CD14-positive monocyte (primary cell): ENCODE data around the gene PBX4. TPM values are rescaled to one million over a fixed set of nuclear protein-coding genes. Genes with fewer than 3 reads are reported as not detected.

Source experiments
- DNase-seq, 3 donors: peaks; one replicate each; pipeline ENCODE4 v3.0.0-alpha.2; 2011 to 2022
- H2AFZ ChIP-seq: 2 replicates; pipeline ENCODE4 v1.6.0; 2012; ENCODE audit warnings: mild to moderate bottlenecking, low read depth, low read length, inconsistent platforms; ENCODE audit not compliant: insufficient read depth, poor library complexity, severe bottlenecking
- H3K27ac ChIP-seq, 2 donors: 1 replicate in 1 of 2; 2 replicates in 1 of 2; pipeline ENCODE4 v1.5.1; 2012 to 2013; ENCODE audit warnings: low read length in 2 of 2, control low read depth in 1 of 2, inconsistent platforms in 1 of 2, low read depth in 1 of 2, mild to moderate bottlenecking in 1 of 2
- H3K27me3 ChIP-seq, 2 donors: one replicate each; pipeline versions ENCODE4 v1.6.0 to v1.6.1; 2011 to 2013; ENCODE audit warnings: low read length in 2 of 2; ENCODE audit not compliant: control insufficient read depth in 2 of 2, insufficient read depth in 2 of 2
- H3K36me3 ChIP-seq, 2 donors: replicated peaks in 1 of 2; 1 replicate in 1 of 2; 2 replicates in 1 of 2; pipeline versions ENCODE4 v1.5.1 to v1.6.1; 2012 to 2013; ENCODE audit warnings: low read length in 2 of 2, control low read depth in 1 of 2, inconsistent platforms in 1 of 2, mild to moderate bottlenecking in 1 of 2; ENCODE audit not compliant: insufficient read depth in 2 of 2, control insufficient read depth in 1 of 2
- H3K4me1 ChIP-seq, 2 donors: 1 replicate in 1 of 2; 2 replicates in 1 of 2; pipeline versions ENCODE4 v1.5.1 to v1.6.1; 2012 to 2013; ENCODE audit warnings: low read length in 2 of 2, control low read depth in 1 of 2, inconsistent platforms in 1 of 2, mild to moderate bottlenecking in 1 of 2, moderate library complexity in 1 of 2; ENCODE audit not compliant: insufficient read depth in 2 of 2, control insufficient read depth in 1 of 2
- H3K4me2 ChIP-seq: replicated peaks from 2 replicates; pipeline ENCODE3; 2012; ENCODE audit warnings: low read length, moderate library complexity, mild to moderate bottlenecking; ENCODE audit not compliant: poor library complexity, severe bottlenecking; ENCODE audit errors: extremely low read depth
- H3K4me3 ChIP-seq, 3 experiments: fragments of 200-600 bp in 1 of 3; sonication (generic) in 1 of 3; replicated peaks in 1 of 3; 1 replicate in 2 of 3; 2 replicates in 1 of 3; pipeline ENCODE4 v1.5.1; 2011 to 2013; ENCODE audit warnings: low read length in 3 of 3, mild to moderate bottlenecking in 3 of 3, control low read depth in 2 of 3, low read depth in 2 of 3, inconsistent platforms in 1 of 3, moderate library complexity in 1 of 3
- H3K79me2 ChIP-seq: 2 replicates; pipeline ENCODE4 v1.6.0; 2012; ENCODE audit warnings: mild to moderate bottlenecking, control low read depth, inconsistent platforms, low read length, moderate library complexity; ENCODE audit not compliant: insufficient read depth
- H3K9ac ChIP-seq: 2 replicates; pipeline ENCODE4 v1.6.0; 2017; ENCODE audit warnings: low read length, mild to moderate bottlenecking; ENCODE audit not compliant: insufficient read depth, poor library complexity, severe bottlenecking
- H3K9me3 ChIP-seq, 2 donors: replicated peaks in 1 of 2; 1 replicate in 1 of 2; 2 replicates in 1 of 2; pipeline versions ENCODE4 v1.5.1 to v1.6.1; 2012 to 2013; ENCODE audit warnings: low read length in 2 of 2, control low read depth in 1 of 2; ENCODE audit not compliant: control insufficient read depth in 1 of 2, insufficient read depth in 1 of 2
- H4K20me1 ChIP-seq: 2 replicates; pipeline ENCODE4 v1.6.0; 2012; ENCODE audit warnings: mild to moderate bottlenecking, low read length, control low read depth, moderate library complexity; ENCODE audit not compliant: insufficient read depth
- H3K27ac Mint-ChIP-seq, 7 donors: one replicate each; pipeline ENCODE4 v1.8.0; 2020; ENCODE audit warnings: mild to moderate bottlenecking in 7 of 7, mixed read lengths in 7 of 7, moderate library complexity in 6 of 7, inconsistent platforms in 2 of 7
- H3K27me3 Mint-ChIP-seq, 3 donors: one replicate each; pipeline ENCODE4 v1.8.0; 2021 to 2022; ENCODE audit warnings: low read depth in 3 of 3, mild to moderate bottlenecking in 3 of 3, mixed read lengths in 3 of 3, moderate library complexity in 3 of 3, inconsistent platforms in 1 of 3
- H3K36me3 Mint-ChIP-seq, 2 donors: one replicate each; pipeline ENCODE4 v1.8.0; 2020; ENCODE audit warnings: mixed read lengths in 2 of 2, inconsistent platforms in 1 of 2, mild to moderate bottlenecking in 1 of 2
- H3K4me1 Mint-ChIP-seq: one replicate; pipeline ENCODE4 v1.8.0; 2020; ENCODE audit warnings: mild to moderate bottlenecking, mixed read lengths
- H3K4me3 Mint-ChIP-seq, 2 donors: one replicate each; pipeline ENCODE4 v1.8.0; 2020; ENCODE audit warnings: mild to moderate bottlenecking in 2 of 2, mixed read lengths in 2 of 2, moderate library complexity in 1 of 2
- H3K9me3 Mint-ChIP-seq, 7 donors: one replicate each; pipeline ENCODE4 v1.8.0; 2020 to 2022; ENCODE audit warnings: mixed read lengths in 7 of 7, mild to moderate bottlenecking in 6 of 7, moderate library complexity in 6 of 7, inconsistent platforms in 2 of 7
- WGBS: methylation state at CpG from one replicate; pipeline ENCODE4 v1.1.5; 2013; ENCODE audit warnings: missing lambda C conversion rate; ENCODE audit not compliant: insufficient coverage; 5-methylcytosine and 5-hydroxymethylcytosine counted together
- intact Hi-C, 2 donors: fragments of 100-400 bp; cut with micrococcal nuclease; formaldehyde crosslinking; loops; one replicate each; pipeline versions ENCODE4 v1.15.0 to v1.15.1; 2023
- polyA plus RNA-seq, 3 donors: library from polyadenylated mRNA; depleted of rRNA in 1 of 3; unstranded in 2 of 3; stranded (reverse) in 1 of 3; fragments of 300-500 nt in 2 of 3; fragments of >200 nt in 1 of 3; fragmentation: Illumina TruSeq in 2 of 3; gene quantifications; 1 replicate in 2 of 3; 2 replicates in 1 of 3; pipeline ENCODE4 v1.2.3, GENCODE V29; 2012 to 2021
- TF ChIP-seq, protein P1 (sequence below): fragments of 200-600 bp; IDR thresholded peaks from one replicate; pipeline ENCODE4 v1.8.0; 2022; ENCODE audit warnings: antibody characterized with exemption, mild to moderate bottlenecking

PBX4 gene
- polyA plus RNA-seq, 3 donors = 2.4 TPM; not detected in 2

DNA sequence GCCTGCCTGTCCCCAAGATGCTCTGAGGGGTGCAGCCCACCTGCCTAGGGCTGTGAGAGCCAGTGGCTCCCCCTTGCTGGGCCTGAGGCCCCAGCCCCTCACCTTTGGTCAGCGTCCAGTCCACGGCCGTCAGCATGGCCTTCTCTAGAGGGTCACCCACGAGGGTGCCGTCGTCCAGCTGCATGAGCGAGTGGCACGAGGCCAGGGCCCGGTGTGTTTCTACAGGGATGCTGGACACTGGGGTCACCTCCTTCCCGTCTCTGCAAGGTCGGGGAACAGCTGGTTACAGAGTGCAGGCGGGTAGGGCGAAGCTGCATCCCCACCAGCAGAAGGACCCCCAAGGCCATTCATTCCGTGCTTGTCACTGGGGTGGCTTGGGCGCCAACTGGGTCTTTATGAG lies 36.0 kb upstream of the PBX4 start:
- peak in 1 of 3 donors; percentile 3 for DNase-seq
- Mint-ChIP-seq H3K9me3 (no peaks in the 10 kb centered on the region), H3K4me1 (no peaks in the 10 kb centered on the region), H3K4me3 (no peak overlapping the region), H3K36me3 (peaks cover 87 to 98% of the 10 kb centered on the region in 2 donors), H3K27ac (no peak overlapping the region), H3K27me3 (peaks cover 0 to 7% (median 0%) of the 10 kb centered on the region in 3 donors)
- H3K9me3 ChIP-seq = no peaks in the 10 kb centered on the region
- H3K4me3 ChIP-seq = no peak overlapping the region
- intact Hi-C loops = no loop called here
- H3K9ac ChIP-seq = no peak overlapping the region
- peaks cover 98 to 99% of the 10 kb centered on the region in 2 donors for H3K36me3 ChIP-seq
- no peak overlapping the region for H2AFZ ChIP-seq
- 99% methylated on average over 15 of the region's 15 CpGs for WGBS
- peaks cover 15% of the 10 kb centered on the region for H4K20me1 ChIP-seq
- H3K27me3 ChIP-seq = no peaks in the 10 kb centered on the region
- no peak overlapping the region for H3K4me2 ChIP-seq
- H3K27ac ChIP-seq = no peak overlapping the region
- H3K4me1 ChIP-seq = no peaks in the 10 kb centered on the region
- peaks cover 12% of the 10 kb centered on the region for H3K79me2 ChIP-seq
- TF ChIP-seq, protein P1, sequence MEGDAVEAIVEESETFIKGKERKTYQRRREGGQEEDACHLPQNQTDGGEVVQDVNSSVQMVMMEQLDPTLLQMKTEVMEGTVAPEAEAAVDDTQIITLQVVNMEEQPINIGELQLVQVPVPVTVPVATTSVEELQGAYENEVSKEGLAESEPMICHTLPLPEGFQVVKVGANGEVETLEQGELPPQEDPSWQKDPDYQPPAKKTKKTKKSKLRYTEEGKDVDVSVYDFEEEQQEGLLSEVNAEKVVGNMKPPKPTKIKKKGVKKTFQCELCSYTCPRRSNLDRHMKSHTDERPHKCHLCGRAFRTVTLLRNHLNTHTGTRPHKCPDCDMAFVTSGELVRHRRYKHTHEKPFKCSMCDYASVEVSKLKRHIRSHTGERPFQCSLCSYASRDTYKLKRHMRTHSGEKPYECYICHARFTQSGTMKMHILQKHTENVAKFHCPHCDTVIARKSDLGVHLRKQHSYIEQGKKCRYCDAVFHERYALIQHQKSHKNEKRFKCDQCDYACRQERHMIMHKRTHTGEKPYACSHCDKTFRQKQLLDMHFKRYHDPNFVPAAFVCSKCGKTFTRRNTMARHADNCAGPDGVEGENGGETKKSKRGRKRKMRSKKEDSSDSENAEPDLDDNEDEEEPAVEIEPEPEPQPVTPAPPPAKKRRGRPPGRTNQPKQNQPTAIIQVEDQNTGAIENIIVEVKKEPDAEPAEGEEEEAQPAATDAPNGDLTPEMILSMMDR = no peak

DNA sequence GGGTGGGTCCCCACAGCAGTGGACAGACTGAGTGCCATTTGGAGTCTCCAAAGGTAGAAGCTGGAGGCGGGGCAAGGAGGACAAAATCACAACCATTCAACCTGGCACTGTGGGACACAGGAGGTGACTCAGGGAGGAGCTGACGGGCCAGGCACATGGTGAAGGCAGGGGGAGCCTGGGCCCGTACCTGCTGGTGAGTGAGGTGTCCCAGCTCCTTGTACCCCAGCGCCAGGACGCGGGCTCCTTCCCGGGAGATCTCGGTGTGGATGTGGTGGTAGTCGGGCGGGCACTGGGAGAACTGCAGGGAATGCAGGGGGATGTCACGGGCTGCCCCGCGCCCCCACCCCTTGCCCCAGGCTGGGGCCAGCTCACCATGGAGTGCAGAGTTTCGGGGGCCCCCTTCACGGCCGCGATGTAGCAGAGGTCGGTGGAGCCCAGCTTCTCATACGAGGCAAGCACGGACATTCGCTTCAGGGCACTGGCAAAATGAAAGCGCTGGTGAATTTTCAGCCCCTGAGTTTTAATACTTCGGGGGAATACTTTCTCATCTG lies 35.2 kb upstream of the PBX4 start:
- Histone ChIP-seq H3K79me2 (peaks cover 8% of the 10 kb centered on the region), H3K36me3 (peaks cover 95 to 99% of the 10 kb centered on the region in 2 donors), H3K4me1 (no peaks in the 10 kb centered on the region), H3K27me3 (no peaks in the 10 kb centered on the region), H2AFZ (no peak overlapping the region), H3K27ac (no peak overlapping the region), H4K20me1 (peaks cover 15% of the 10 kb centered on the region), H3K4me3 (no peak overlapping the region), H3K9me3 (no peaks in the 10 kb centered on the region), H3K4me2 (no peak overlapping the region), H3K9ac (no peak overlapping the region)
- Mint-ChIP-seq H3K9me3 (no peaks in the 10 kb centered on the region), H3K27ac (no peak overlapping the region), H3K4me1 (no peaks in the 10 kb centered on the region), H3K27me3 (peaks cover 0 to 7% (median 2%) of the 10 kb centered on the region in 3 donors), H3K4me3 (no peak overlapping the region), H3K36me3 (peaks cover 87 to 100% of the 10 kb centered on the region in 2 donors)
- TF ChIP-seq, protein P1 = no peak
- no peak for DNase-seq
- WGBS = 95% methylated on average over 19 of the region's 23 CpGs
- intact Hi-C loops = no loop called here
